Right lobe of liver (tissue), 6 donors: ENCODE measurements around the gene LAIR2. TPM values are rescaled to one million over a fixed set of nuclear protein-coding genes. Genes with fewer than 3 reads are reported as not detected.

ENCODE experiments used
- ATAC-seq, 4 donors: fragments of 200-7000 bp; cut with Tn5 transposase; one replicate each; pipeline ENCODE4 v1.9.1; 2020; ENCODE audit warnings: mild to moderate bottlenecking in 4 of 4, moderate library complexity in 4 of 4
- DNase-seq, 3 donors: peaks; one replicate each; pipeline ENCODE4 v3.0.0-alpha.2; 2020
- H3K27ac ChIP-seq, 3 donors: fragments of 200-600 bp; one replicate each; pipeline ENCODE4 v1.8.0; 2022
- H3K27me3 ChIP-seq, 2 donors: fragments of 200-600 bp; one replicate each; pipeline ENCODE4 v1.8.0; 2022
- H3K36me3 ChIP-seq, 4 donors: fragments of 200-600 bp; sonication (generic) in 1 of 4; one replicate each; pipeline versions ENCODE4 v1.5.1 to v1.8.0; 2017 to 2022; ENCODE audit warnings: control low read depth in 1 of 4
- H3K4me1 ChIP-seq, 4 donors: fragments of 200-600 bp; sonication (generic) in 1 of 4; one replicate each; pipeline versions ENCODE4 v1.5.1 to v1.8.0; 2017 to 2022; ENCODE audit warnings: control low read depth in 1 of 4
- H3K4me3 ChIP-seq, 3 donors: fragments of 200-600 bp; one replicate each; pipeline ENCODE4 v1.8.0; 2022
- H3K9me3 ChIP-seq, 4 donors: fragments of 200-600 bp; sonication (generic) in 1 of 4; one replicate each; pipeline versions ENCODE4 v1.5.1 to v1.8.0; 2017 to 2022; ENCODE audit warnings: control low read depth in 1 of 4
- POLR2A ChIP-seq: fragments of 450-650 bp; IDR thresholded peaks from one replicate; pipeline ENCODE4 v1.6.1; 2017; ENCODE audit warnings: antibody characterized with exemption, mild to moderate bottlenecking
- WGBS: methylation state at CpG from one replicate; pipeline ENCODE4 v1.1.6; 2018; ENCODE audit warnings: low coverage, low lambda C conversion rate; ENCODE audit not compliant: insufficient coverage; ENCODE audit errors: missing lambda C conversion rate; 5-methylcytosine and 5-hydroxymethylcytosine counted together
- intact Hi-C, 2 donors: fragments of 100-400 bp; cut with DNase I; formaldehyde crosslinking; loops; one replicate each; pipeline versions ENCODE4 v1.11.2 to v1.14.1; 2022
- total RNA-seq, 6 experiments: library from RNA; depleted of rRNA in 2 of 6; stranded (reverse); fragments of >200 nt in 2 of 6; fragmentation: NEBNext Ultra II Directional in 3 of 6; extraction: Animal tissue kit (Norgen Biotek cat#: 25700) in 3 of 6; gene quantifications; one replicate each; pipeline versions ENCODE4 v1.1.0 to v1.2.4, GENCODE V29; 2016 to 2023
- TF ChIP-seq, protein P1 (sequence below), 4 donors: fragments of 200-600 bp in 3 of 4; fragments of 450-650 bp in 1 of 4; IDR thresholded peaks; one replicate each; pipeline versions ENCODE4 v1.5.1 to v1.8.0; 2016 to 2022; ENCODE audit warnings: antibody characterized with exemption in 4 of 4, mild to moderate bottlenecking in 2 of 4
- donor health status: DM: no; HTN: yes; CAD: no.
- donor health status: DM: no; HTN: no; CAD: no.
- donor health status: DM: no; HTN: no; CAD: no.
- donor health status: DM: no; HTN: yes; CAD: no.
- donor health status: DM: no; HTN: yes; CAD: no.

LAIR2 gene
- total RNA-seq, 6 experiments from 2014 or later = 0.38 TPM; not detected in 5

DNA sequence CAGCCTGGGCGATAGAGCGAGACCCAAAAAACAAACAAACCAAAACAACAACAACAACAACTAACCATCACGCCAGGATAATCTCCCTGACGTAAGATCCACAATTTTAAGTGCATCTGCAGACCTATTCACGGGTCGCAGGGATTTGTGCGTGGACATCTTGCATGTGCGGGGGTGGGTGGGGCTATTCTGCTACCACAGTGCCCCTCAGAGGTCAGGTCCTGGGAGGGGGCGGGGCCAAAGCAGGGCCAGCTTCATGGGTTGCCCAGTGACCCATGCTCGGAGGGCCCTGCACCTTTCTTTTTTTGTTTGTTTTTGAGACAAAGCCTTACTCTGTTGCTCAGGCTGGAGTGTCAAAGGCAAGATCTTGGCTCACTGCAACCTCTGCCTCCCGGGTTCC is 26.9 kb upstream of the LAIR2 start:
- no peak for ATAC-seq
- no peak overlapping the region for H3K4me3 ChIP-seq
- no peak for DNase-seq
- H3K9me3 ChIP-seq = no peaks in the 10 kb centered on the region
- intact Hi-C loops = no loop called here
- H3K27ac ChIP-seq = no peak overlapping the region
- no peaks in the 10 kb centered on the region for H3K36me3 ChIP-seq
- no peaks in the 10 kb centered on the region for H3K4me1 ChIP-seq
- 81% methylated on average over 6 of the region's 11 CpGs for WGBS
- no peak for TF ChIP-seq POLR2A
- TF ChIP-seq, protein P1, sequence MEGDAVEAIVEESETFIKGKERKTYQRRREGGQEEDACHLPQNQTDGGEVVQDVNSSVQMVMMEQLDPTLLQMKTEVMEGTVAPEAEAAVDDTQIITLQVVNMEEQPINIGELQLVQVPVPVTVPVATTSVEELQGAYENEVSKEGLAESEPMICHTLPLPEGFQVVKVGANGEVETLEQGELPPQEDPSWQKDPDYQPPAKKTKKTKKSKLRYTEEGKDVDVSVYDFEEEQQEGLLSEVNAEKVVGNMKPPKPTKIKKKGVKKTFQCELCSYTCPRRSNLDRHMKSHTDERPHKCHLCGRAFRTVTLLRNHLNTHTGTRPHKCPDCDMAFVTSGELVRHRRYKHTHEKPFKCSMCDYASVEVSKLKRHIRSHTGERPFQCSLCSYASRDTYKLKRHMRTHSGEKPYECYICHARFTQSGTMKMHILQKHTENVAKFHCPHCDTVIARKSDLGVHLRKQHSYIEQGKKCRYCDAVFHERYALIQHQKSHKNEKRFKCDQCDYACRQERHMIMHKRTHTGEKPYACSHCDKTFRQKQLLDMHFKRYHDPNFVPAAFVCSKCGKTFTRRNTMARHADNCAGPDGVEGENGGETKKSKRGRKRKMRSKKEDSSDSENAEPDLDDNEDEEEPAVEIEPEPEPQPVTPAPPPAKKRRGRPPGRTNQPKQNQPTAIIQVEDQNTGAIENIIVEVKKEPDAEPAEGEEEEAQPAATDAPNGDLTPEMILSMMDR (IDR thresholded peaks at IDR 0.05) = no peak
- peaks cover 0 to 9% of the 10 kb centered on the region in 2 donors for H3K27me3 ChIP-seq

DNA sequence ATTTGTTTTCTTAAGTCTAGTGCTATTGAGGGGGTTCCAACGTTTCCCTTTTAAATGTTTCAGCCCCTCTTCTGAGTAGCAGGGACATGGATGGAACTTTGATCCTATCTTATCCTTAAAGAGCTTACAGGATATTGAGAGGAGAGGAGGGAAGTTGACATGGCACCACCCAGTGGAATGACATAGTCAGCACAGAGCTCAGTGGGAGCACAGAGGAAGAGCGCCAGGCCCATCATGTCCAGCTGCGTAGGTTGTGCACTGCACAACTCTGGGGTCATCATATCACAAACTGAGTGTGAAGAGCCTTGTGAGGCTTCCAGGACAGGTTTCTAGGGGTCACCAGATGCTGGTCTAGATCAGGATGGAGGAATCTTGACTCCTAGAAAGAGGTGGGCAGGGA is 25.0 kb upstream of the LAIR2 start:
- intact Hi-C loops = no loop called here
- Histone ChIP-seq H3K27ac (no peak overlapping the region), H3K36me3 (no peaks in the 10 kb centered on the region), H3K9me3 (no peaks in the 10 kb centered on the region), H3K27me3 (peaks cover 0 to 4% of the 10 kb centered on the region in 2 donors), H3K4me1 (no peaks in the 10 kb centered on the region), H3K4me3 (no peak overlapping the region)
- ATAC-seq (peak in 3 of 4 donors; percentile 13 to 29 (median 20)), DNase-seq (no peak)
- WGBS = 56% methylated on average over 3 of the region's 3 CpGs
- TF ChIP-seq POLR2A = no peak
- TF ChIP-seq, protein P1 (IDR thresholded peaks at IDR 0.05) = no peak

DNA sequence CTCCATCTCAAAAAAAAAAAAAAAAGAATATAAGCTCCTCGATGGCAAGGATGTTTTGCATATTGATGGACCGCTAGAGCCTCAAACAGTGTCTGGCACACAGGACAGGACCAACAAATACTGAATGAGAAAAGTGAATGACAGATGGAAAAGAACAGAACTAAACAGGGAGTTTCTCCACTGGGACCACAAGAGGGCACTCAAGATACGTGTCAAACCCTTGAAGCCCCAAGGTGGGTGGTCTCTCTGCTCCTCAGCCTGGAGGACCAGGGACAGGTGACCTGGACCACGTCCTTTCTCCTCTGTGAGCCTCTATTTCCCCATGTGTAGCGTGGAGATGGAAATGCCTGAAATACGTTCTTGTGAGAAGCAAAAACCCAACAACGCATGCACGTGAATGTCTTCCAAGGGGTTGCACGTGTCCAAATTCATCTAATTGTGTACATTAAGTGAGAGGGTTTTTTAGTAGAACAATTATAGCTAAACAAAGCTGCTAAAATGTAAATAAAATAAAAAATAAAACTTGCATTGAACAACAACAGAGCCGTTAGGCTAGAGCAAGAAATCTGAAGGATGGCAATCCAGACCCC is 23.9 kb upstream of the LAIR2 start:
- DNase-seq (no peak), ATAC-seq (peak; percentile 37 to 55 (median 50))
- Histone ChIP-seq H3K36me3 (no peaks in the 10 kb centered on the region), H3K4me3 (no peak overlapping the region), H3K9me3 (no peaks in the 10 kb centered on the region), H3K27ac (no peak overlapping the region), H3K27me3 (peaks cover 0 to 4% of the 10 kb centered on the region in 2 donors), H3K4me1 (no peaks in the 10 kb centered on the region)
- no peak for TF ChIP-seq POLR2A
- TF ChIP-seq, protein P1 (IDR thresholded peaks at IDR 0.05) = peak; percentile 20 to 55 (median 48)
- intact Hi-C loops = no loop called here
- 9% methylated on average over 10 of the region's 10 CpGs for WGBS

DNA sequence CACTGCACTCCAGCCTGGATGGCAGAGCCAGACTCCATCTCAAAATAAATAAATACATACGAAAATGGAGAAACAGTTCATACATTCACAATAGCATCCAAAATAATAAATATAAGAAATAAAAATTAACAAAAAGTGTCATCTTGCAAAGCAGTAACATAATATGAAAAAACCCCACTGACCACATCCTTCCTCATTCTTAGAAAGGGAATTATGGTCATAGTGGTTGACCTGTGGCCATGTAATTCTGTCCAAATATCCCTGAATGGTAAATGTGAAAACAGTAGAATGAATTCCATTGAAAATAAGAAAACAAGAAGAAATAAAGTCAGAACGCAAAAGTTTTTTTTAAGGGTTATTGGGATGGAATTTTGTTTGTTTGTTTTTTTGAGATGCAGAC is 22.6 kb upstream of the LAIR2 start:
- peaks cover 0 to 4% of the 10 kb centered on the region in 2 donors for H3K27me3 ChIP-seq
- H3K27ac ChIP-seq = no peak overlapping the region
- DNase-seq (no peak), ATAC-seq (no peak)
- no peaks in the 10 kb centered on the region for H3K36me3 ChIP-seq
- WGBS = 54% methylated on average over 2 of the region's 2 CpGs
- H3K4me1 ChIP-seq = no peaks in the 10 kb centered on the region
- H3K9me3 ChIP-seq = no peaks in the 10 kb centered on the region
- H3K4me3 ChIP-seq = no peak overlapping the region
- TF ChIP-seq POLR2A = no peak
- TF ChIP-seq, protein P1 (IDR thresholded peaks at IDR 0.05) = no peak
- intact Hi-C loops = no loop called here
